Measurements from ENCODE around the gene MET.

- TF ChIP-seq, protein P1, sequence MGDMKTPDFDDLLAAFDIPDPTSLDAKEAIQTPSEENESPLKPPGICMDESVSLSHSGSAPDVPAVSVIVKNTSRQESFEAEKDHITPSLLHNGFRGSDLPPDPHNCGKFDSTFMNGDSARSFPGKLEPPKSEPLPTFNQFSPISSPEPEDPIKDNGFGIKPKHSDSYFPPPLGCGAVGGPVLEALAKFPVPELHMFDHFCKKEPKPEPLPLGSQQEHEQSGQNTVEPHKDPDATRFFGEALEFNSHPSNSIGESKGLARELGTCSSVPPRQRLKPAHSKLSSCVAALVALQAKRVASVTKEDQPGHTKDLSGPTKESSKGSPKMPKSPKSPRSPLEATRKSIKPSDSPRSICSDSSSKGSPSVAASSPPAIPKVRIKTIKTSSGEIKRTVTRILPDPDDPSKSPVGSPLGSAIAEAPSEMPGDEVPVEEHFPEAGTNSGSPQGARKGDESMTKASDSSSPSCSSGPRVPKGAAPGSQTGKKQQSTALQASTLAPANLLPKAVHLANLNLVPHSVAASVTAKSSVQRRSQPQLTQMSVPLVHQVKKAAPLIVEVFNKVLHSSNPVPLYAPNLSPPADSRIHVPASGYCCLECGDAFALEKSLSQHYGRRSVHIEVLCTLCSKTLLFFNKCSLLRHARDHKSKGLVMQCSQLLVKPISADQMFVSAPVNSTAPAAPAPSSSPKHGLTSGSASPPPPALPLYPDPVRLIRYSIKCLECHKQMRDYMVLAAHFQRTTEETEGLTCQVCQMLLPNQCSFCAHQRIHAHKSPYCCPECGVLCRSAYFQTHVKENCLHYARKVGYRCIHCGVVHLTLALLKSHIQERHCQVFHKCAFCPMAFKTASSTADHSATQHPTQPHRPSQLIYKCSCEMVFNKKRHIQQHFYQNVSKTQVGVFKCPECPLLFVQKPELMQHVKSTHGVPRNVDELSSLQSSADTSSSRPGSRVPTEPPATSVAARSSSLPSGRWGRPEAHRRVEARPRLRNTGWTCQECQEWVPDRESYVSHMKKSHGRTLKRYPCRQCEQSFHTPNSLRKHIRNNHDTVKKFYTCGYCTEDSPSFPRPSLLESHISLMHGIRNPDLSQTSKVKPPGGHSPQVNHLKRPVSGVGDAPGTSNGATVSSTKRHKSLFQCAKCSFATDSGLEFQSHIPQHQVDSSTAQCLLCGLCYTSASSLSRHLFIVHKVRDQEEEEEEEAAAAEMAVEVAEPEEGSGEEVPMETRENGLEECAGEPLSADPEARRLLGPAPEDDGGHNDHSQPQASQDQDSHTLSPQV (IDR thresholded peaks at IDR 0.05): no peak
- no peak for TF ChIP-seq SP1 (IDR thresholded peaks at IDR 0.05; ENCODE audit: low read depth, low read length)
Observed at GRCh38 chr7:116741625-116742316, 69.8 kb downstream of the MET start.
